ENCODE data around the gene MYADML2.

DNA sequence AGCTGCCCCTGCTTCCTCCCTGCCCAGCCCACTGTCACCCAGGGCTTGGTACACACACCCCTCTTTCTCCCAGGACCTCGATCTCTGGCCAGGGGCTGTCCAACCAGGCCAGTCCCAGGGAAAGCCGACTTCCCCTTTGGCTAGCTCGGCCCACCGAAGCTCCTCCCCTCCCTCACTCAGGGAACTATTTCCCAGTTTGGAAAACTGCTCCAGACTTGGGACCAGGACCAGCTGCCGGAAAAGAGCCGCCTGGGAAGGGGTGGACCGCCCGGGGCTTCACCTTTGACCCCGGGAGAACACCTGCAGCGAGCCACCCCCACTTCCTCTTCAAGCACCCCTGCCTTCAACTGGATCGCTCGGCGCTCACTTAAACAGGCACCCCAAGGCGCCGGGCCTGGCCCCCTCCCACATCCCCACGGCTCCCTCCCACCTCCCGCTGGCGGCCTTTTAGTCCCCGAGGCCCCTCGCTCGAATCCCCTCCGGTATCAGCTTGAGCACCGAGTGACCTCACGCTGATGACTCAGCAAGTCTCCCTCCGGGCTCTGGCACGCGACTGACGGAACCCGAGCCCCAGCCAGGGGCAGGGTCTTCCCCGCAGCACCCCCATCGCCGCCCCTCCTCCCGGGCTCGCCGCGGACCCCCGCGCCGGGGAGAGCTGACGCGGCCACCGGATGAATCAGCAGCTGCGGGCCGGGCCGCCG lies 20.4 kb downstream of the MYADML2 start:
- TF ChIP-seq CTCF (IDR thresholded peaks at IDR 0.05; ENCODE audit: insufficient read depth, low read length, poor library complexity, severe bottlenecking) (no peak), EZH2phosphoT487 (conservative IDR thresholded peaks at IDR 0.05; ENCODE audit: low read length) (no peak)

All from SU-DHL-6 (cell line).